Panc1 (cell line): ENCODE data around the gene CFAP100. TPM values are rescaled to one million over a fixed set of nuclear protein-coding genes. Genes with fewer than 3 reads are reported as not detected.

Experiments
- ATAC-seq: fragments of 200-7000 bp; cut with Tn5 transposase; 2 replicates; pipeline ENCODE4 v1.9.1; 2020; ENCODE audit warnings: mild to moderate bottlenecking, moderate library complexity
- BruUV-seq: library from RNA; stranded (reverse); fragments of 400-500 nt; replicated peaks from 2 replicates; lab custom pipeline; 2021; lab: Mats Ljungman, UMichigan
- CTCF ChIA-PET: fragments of 300-600 bp; sonication (Branson Sonifier 250); formaldehyde crosslinking; loops from one replicate; lab custom pipeline; 2022; ENCODE audit warnings: antibody characterized with exemption; lab: Charles Lee
- POLR2A ChIA-PET: fragments of 300-600 bp; sonication (Branson Sonifier 250); formaldehyde crosslinking; loops from one replicate; lab custom pipeline; 2022; ENCODE audit warnings: antibody characterized with exemption; lab: Charles Lee
- DNase-seq: peaks from one replicate; pipeline ENCODE4 v3.0.0-alpha.2; 2010; ENCODE audit warnings: low read depth, low spot score
- H3K27ac ChIP-seq: 2 replicates; pipeline ENCODE4 v1.5.1; 2011; ENCODE audit warnings: mild to moderate bottlenecking, low read length, inconsistent platforms
- H3K27me3 ChIP-seq: fragments of 200-500 bp; sonication (Bioruptor generic); 2 replicates; pipeline ENCODE4 v1.6.0; 2014; ENCODE audit warnings: low read length, inconsistent platforms; ENCODE audit not compliant: control insufficient read depth, insufficient read depth
- H3K36me3 ChIP-seq: fragments of 200-500 bp; sonication (Bioruptor generic); 2 replicates; pipeline ENCODE4 v1.5.1; 2014; ENCODE audit warnings: inconsistent platforms, mild to moderate bottlenecking, low read length, moderate library complexity; ENCODE audit not compliant: control insufficient read depth, insufficient read depth
- H3K4me1 ChIP-seq: 2 replicates; pipeline ENCODE4 v1.5.1; 2011; ENCODE audit warnings: inconsistent platforms, mild to moderate bottlenecking, low read length, moderate library complexity; ENCODE audit not compliant: control insufficient read depth, insufficient read depth
- H3K4me3 ChIP-seq, 2 experiments: 2 replicates each; pipeline ENCODE4 v1.5.1; 2011 to 2012; ENCODE audit warnings: low read depth in 2 of 2, low read length in 2 of 2, mild to moderate bottlenecking in 2 of 2, inconsistent platforms in 1 of 2, moderate library complexity in 1 of 2
- H3K9me3 ChIP-seq: fragments of 200-500 bp; sonication (Bioruptor generic); 2 replicates; pipeline ENCODE4 v1.5.1; 2014; ENCODE audit warnings: low read depth, mild to moderate bottlenecking, inconsistent platforms, low read length, moderate library complexity; ENCODE audit not compliant: control insufficient read depth, insufficient read depth
- CTCF ChIP-seq: fragments of 450-650 bp; IDR thresholded peaks from 2 replicates; pipeline ENCODE4 v1.5.1; 2017; ENCODE audit warnings: mild to moderate bottlenecking
- POLR2AphosphoS5 ChIP-seq: IDR thresholded peaks from 2 replicates; pipeline ENCODE4 v1.6.1; 2012; ENCODE audit warnings: mild to moderate bottlenecking, low read depth, low read length, moderate library complexity
- REST ChIP-seq, 2 experiments: IDR thresholded peaks; 2 replicates each; pipeline ENCODE4 v1.6.1; 2011 to 2012; ENCODE audit warnings: low read depth in 2 of 2, control low read depth in 1 of 2, low read length in 1 of 2, mild to moderate bottlenecking in 1 of 2, moderate library complexity in 1 of 2; ENCODE audit not compliant: insufficient read depth in 1 of 2
- SIN3A ChIP-seq: IDR thresholded peaks from 2 replicates; pipeline ENCODE4 v1.6.1; 2012; ENCODE audit warnings: low read depth, mild to moderate bottlenecking, low read length, moderate library complexity, borderline replicate concordance; ENCODE audit not compliant: insufficient read depth
- TCF7L2 ChIP-seq: IDR thresholded peaks from 2 replicates; pipeline ENCODE4 v1.6.1; 2011; ENCODE audit warnings: mild to moderate bottlenecking, low read depth, low read length, inconsistent platforms
- in situ Hi-C: cut with HindIII; loops from 2 replicates; pipeline ENCODE4 v1.10.0; 2016; ENCODE audit warnings: low sequenced_read_pairs, low pct_unique_long_range_greater_than_20kb
- intact Hi-C: fragments of 100-400 bp; cut with micrococcal nuclease; formaldehyde crosslinking; loops from one replicate; pipeline ENCODE4 v1.10.0; 2022; ENCODE audit not compliant: unreplicated experiment
- total RNA-seq: library from RNA; stranded (reverse); gene quantifications from one replicate; pipeline ENCODE4 v1.2.1, GENCODE V29; 2021; ENCODE audit not compliant: unreplicated experiment

CFAP100 gene
- total RNA-seq, 1 experiment from 2014 or later: not detected

- no peak for DNase-seq
- Histone ChIP-seq H3K4me3 (peak overlapping the region; percentile 75 to 89), H3K9me3 (no peaks in the 10 kb centered on the region), H3K27me3 (no peaks in the 10 kb centered on the region), H3K36me3 (peaks cover 22% of the 10 kb centered on the region), H3K4me1 (peaks cover 22% of the 10 kb centered on the region), H3K27ac (peak overlapping the region; percentile 53)
- TF ChIP-seq REST (IDR thresholded peaks at IDR 0.05; ENCODE audit: insufficient read depth in 1 of 2, low read depth in 2 of 2, low read length in 1 of 2) (no peak), CTCF (no peak), TCF7L2 (no peak), POLR2AphosphoS5 (no peak), SIN3A (no peak)
- in situ Hi-C loops: no loop called here
- ChIA-PET CTCF (interaction anchor here (1.2 kb wide), 1 partner anchor 48 kb away, joined by 12 read pairs; no protein-coding TSS in a partner anchor), POLR2A (no interaction called here)
- TSS peak; percentile 72 for BruUV-seq
- intact Hi-C loops: no loop called here
- no peak for ATAC-seq
These were observed 78.8 kb downstream of the CFAP100 start for GRCh38 chr3:126473292-126474168.

- ChIA-PET POLR2A (no interaction called here), CTCF (interaction anchor here (1.2 kb wide), 1 partner anchor 46 kb away, joined by 12 read pairs; no protein-coding TSS in a partner anchor)
- Histone ChIP-seq H3K4me1 (peaks cover 22% of the 10 kb centered on the region), H3K4me3 (peak overlapping the region; percentile 75 to 89), H3K27me3 (no peaks in the 10 kb centered on the region), H3K9me3 (no peaks in the 10 kb centered on the region), H3K27ac (peak overlapping the region; percentile 82), H3K36me3 (peaks cover 22% of the 10 kb centered on the region)
- TF ChIP-seq POLR2AphosphoS5: no peak
- no peak for TF ChIP-seq TCF7L2
- TF ChIP-seq CTCF: no peak
- no peak for TF ChIP-seq REST (IDR thresholded peaks at IDR 0.05; ENCODE audit: insufficient read depth in 1 of 2, low read depth in 2 of 2, low read length in 1 of 2)
- no peak for TF ChIP-seq SIN3A
- ATAC-seq: peak; percentile 9
- DNase-seq: no peak
- intact Hi-C loops (no loop called here), in situ Hi-C loops (no loop called here)
- BruUV-seq: no TSS peak
These were observed 80.0 kb downstream of the CFAP100 start for GRCh38 chr3:126474498-126475412.
